Hepatocyte (in vitro differentiated cells): Measurements from ENCODE around the gene TMSB4X. TPM values are rescaled to one million over a fixed set of nuclear protein-coding genes. Genes with fewer than 3 reads are reported as not detected.

Experiments used
- DNase-seq: peaks from one replicate; pipeline ENCODE4 v3.0.0-alpha.2; 2016; ENCODE audit warnings: low spot score
- H2AFZ ChIP-seq: fragments of 200-600 bp; sonication (generic); 2 replicates; pipeline ENCODE4 v1.6.0; 2016; ENCODE audit warnings: antibody characterized with exemption, mild to moderate bottlenecking
- H3K27ac ChIP-seq: fragments of 200-600 bp; sonication (generic); 2 replicates; pipeline ENCODE4 v1.5.1; 2016; ENCODE audit warnings: mild to moderate bottlenecking
- H3K27me3 ChIP-seq: fragments of 200-600 bp; sonication (generic); 2 replicates; pipeline ENCODE4 v1.6.1; 2016
- H3K36me3 ChIP-seq: fragments of 200-600 bp; sonication (generic); replicated peaks from 2 replicates; pipeline ENCODE4 v1.5.1; 2016; ENCODE audit warnings: low read depth; ENCODE audit not compliant: insufficient read depth
- H3K4me1 ChIP-seq: fragments of 200-600 bp; sonication (generic); 2 replicates; pipeline ENCODE4 v1.5.1; 2016; ENCODE audit warnings: mild to moderate bottlenecking, moderate library complexity; ENCODE audit not compliant: insufficient read depth
- H3K4me2 ChIP-seq: fragments of 200-600 bp; sonication (generic); 2 replicates; pipeline ENCODE4 v1.6.0; 2016
- H3K4me3 ChIP-seq: fragments of 200-600 bp; sonication (generic); 2 replicates; pipeline ENCODE4 v1.5.1; 2016; ENCODE audit warnings: mild to moderate bottlenecking
- H3K79me2 ChIP-seq: fragments of 200-600 bp; sonication (generic); 2 replicates; pipeline ENCODE4 v1.6.0; 2017; ENCODE audit warnings: mild to moderate bottlenecking
- H3K9me2 ChIP-seq: fragments of 200-600 bp; sonication (generic); replicated peaks from 2 replicates; pipeline ENCODE4 v1.6.0; 2017; ENCODE audit warnings: mild to moderate bottlenecking; ENCODE audit not compliant: insufficient read depth
- H3K9me3 ChIP-seq: fragments of 200-600 bp; sonication (generic); 2 replicates; pipeline ENCODE4 v1.5.1; 2016; ENCODE audit warnings: low read depth, mild to moderate bottlenecking
- H4K20me1 ChIP-seq: fragments of 200-600 bp; sonication (generic); 2 replicates; pipeline ENCODE4 v1.6.0; 2016; ENCODE audit warnings: mild to moderate bottlenecking; ENCODE audit not compliant: insufficient read depth, poor library complexity, severe bottlenecking
- EZH2 ChIP-seq: fragments of 200-600 bp; sonication (generic); IDR thresholded peaks from 2 replicates; pipeline ENCODE4 v1.6.1; 2016; ENCODE audit warnings: antibody characterized with exemption, mild to moderate bottlenecking, borderline replicate concordance
- EZH2phosphoT487 ChIP-seq: fragments of 200-600 bp; sonication (generic); IDR thresholded peaks from one replicate; pipeline ENCODE4 v1.6.1; 2018; ENCODE audit warnings: antibody characterized with exemption, mild to moderate bottlenecking, low read depth, moderate library complexity; ENCODE audit not compliant: unreplicated experiment, severe bottlenecking
- WGBS: methylation state at CpG from one replicate; pipeline ENCODE4 v1.1.6; 2016; ENCODE audit warnings: low lambda C conversion rate; ENCODE audit errors: missing lambda C conversion rate; 5-methylcytosine and 5-hydroxymethylcytosine counted together
- polyA plus RNA-seq: library from polyadenylated mRNA; unstranded; fragments of >200 nt; fragmentation: Nextera tagmentation; extraction: Ambion mirVana; gene quantifications from 2 replicates; pipeline ENCODE4 v1.2.1, GENCODE V29; 2016
- total RNA-seq: library from RNA; depleted of rRNA; stranded (reverse); fragments of >200 nt; gene quantifications from 2 replicates; pipeline ENCODE4 v1.2.3, GENCODE V29; 2014
- TF ChIP-seq, protein P1 (sequence below): fragments of 200-600 bp; sonication (generic); IDR thresholded peaks from 2 replicates; pipeline ENCODE4 v1.5.1; 2016; ENCODE audit warnings: antibody characterized with exemption, mild to moderate bottlenecking; ENCODE audit not compliant: poor library complexity

TMSB4X gene
- total and polyA plus RNA-seq, 2 experiments from 2014 or later: 6,141 to 9,038 TPM

DNA sequence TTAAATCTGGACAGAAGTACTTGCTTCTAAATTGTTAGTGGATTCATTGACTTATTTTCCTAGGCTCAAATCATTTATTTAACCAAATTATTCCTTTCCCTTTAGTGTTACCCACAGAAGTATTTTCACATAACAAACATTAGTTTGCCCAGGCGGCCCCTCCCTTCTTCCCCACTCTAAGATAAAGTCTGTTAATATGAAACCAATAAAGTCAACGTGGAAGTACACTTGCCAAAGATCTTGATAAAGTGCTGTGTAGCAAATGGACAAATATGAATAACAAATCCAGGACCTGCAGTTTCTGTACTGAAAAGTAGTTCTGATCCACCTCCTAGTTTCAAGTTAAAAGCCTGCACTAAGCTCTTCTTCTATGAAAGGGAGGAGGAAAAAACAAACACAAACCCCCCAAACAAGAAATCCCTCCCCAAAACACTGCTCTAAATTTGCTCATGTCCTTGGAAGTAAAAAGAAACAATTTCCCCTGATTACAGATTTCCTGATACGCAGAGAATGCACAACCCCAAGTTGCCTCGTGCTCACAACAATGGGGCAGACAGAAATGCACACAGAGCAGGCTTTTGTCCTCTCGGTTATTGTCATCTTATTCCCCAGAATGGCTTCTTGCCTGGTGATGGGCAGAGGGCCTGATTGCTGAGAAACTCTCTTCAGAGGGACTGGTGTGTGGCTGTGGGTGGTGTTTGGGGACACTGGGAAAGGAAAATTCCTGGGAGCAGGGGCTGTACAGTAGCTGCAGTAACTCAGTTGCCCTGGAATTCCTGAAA, 23.2 kb downstream of the TMSB4X start:
- no peak for DNase-seq
- Histone ChIP-seq H3K4me3 (no peak overlapping the region), H4K20me1 (no peaks in the 10 kb centered on the region), H3K27ac (peak overlapping the region; percentile 88), H3K4me2 (peak overlapping the region; percentile 47), H3K4me1 (peaks cover 63% of the 10 kb centered on the region), H3K36me3 (no peaks in the 10 kb centered on the region), H3K9me3 (no peaks in the 10 kb centered on the region), H3K79me2 (no peaks in the 10 kb centered on the region), H2AFZ (peak overlapping the region; percentile 7), H3K27me3 (no peaks in the 10 kb centered on the region), H3K9me2 (no peaks in the 10 kb centered on the region)
- TF ChIP-seq, protein P1, sequence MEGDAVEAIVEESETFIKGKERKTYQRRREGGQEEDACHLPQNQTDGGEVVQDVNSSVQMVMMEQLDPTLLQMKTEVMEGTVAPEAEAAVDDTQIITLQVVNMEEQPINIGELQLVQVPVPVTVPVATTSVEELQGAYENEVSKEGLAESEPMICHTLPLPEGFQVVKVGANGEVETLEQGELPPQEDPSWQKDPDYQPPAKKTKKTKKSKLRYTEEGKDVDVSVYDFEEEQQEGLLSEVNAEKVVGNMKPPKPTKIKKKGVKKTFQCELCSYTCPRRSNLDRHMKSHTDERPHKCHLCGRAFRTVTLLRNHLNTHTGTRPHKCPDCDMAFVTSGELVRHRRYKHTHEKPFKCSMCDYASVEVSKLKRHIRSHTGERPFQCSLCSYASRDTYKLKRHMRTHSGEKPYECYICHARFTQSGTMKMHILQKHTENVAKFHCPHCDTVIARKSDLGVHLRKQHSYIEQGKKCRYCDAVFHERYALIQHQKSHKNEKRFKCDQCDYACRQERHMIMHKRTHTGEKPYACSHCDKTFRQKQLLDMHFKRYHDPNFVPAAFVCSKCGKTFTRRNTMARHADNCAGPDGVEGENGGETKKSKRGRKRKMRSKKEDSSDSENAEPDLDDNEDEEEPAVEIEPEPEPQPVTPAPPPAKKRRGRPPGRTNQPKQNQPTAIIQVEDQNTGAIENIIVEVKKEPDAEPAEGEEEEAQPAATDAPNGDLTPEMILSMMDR: no peak
- TF ChIP-seq EZH2phosphoT487 (no peak), EZH2 (no peak)
- 42% methylated on average over 5 of the region's 5 CpGs for WGBS

DNA sequence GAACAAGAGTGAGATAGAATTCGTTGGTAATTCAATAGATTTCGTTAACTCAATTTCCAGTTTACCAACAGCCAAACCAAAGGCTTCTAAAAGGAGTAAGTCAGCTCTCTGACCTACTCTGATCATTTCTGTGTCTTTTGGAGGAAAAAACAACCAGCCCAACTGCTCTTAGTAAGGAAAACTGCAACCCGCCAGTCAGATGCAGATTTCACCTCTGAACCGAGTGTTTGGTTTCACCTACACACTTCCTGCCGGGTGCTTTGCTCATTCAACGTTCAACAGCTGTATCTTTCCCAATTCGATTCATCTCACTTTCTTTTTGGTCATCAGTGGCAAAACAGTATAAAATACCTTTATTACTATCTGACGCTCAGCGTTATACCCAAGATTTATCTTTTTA, 24.5 kb downstream of the TMSB4X start:
- no peak for DNase-seq
- peak overlapping the region; percentile 3 for H2AFZ ChIP-seq
- peaks cover 54% of the 10 kb centered on the region for H3K4me1 ChIP-seq
- no peaks in the 10 kb centered on the region for H3K27me3 ChIP-seq
- H3K9me2 ChIP-seq: no peaks in the 10 kb centered on the region
- 70% methylated on average over 9 of the region's 9 CpGs for WGBS
- no peaks in the 10 kb centered on the region for H3K9me3 ChIP-seq
- H3K36me3 ChIP-seq: no peaks in the 10 kb centered on the region
- no peaks in the 10 kb centered on the region for H3K79me2 ChIP-seq
- H4K20me1 ChIP-seq: no peaks in the 10 kb centered on the region
- TF ChIP-seq, protein P1: no peak
- TF ChIP-seq EZH2phosphoT487 (no peak), EZH2 (no peak)
- no peak overlapping the region for H3K4me2 ChIP-seq
- no peak overlapping the region for H3K27ac ChIP-seq
- H3K4me3 ChIP-seq: no peak overlapping the region

GRCh38 chrX:13000301-13000811, 25.4 kb downstream of the TMSB4X start:
- peak overlapping the region; percentile 65 for H3K27ac ChIP-seq
- H3K4me3 ChIP-seq: no peak overlapping the region
- TF ChIP-seq, protein P1: no peak
- TF ChIP-seq EZH2 (no peak), EZH2phosphoT487 (no peak)
- H3K9me2 ChIP-seq: no peaks in the 10 kb centered on the region
- H4K20me1 ChIP-seq: no peaks in the 10 kb centered on the region
- H3K27me3 ChIP-seq: no peaks in the 10 kb centered on the region
- H3K9me3 ChIP-seq: no peaks in the 10 kb centered on the region
- no peaks in the 10 kb centered on the region for H3K36me3 ChIP-seq
- 55% methylated on average over 8 of the region's 8 CpGs for WGBS
- DNase-seq: no peak
- H3K4me1 ChIP-seq: peaks cover 54% of the 10 kb centered on the region
- H3K79me2 ChIP-seq: no peaks in the 10 kb centered on the region
- H3K4me2 ChIP-seq: peak overlapping the region; percentile 46
- H2AFZ ChIP-seq: peak overlapping the region; percentile 3
